ENCODE data around the gene OR11A1. TPM values are rescaled to one million over a fixed set of nuclear protein-coding genes. Genes with fewer than 3 reads are reported as not detected.

The OR11A1 gene
- total RNA-seq, 1 experiment from 2014 or later = not detected

DNA sequence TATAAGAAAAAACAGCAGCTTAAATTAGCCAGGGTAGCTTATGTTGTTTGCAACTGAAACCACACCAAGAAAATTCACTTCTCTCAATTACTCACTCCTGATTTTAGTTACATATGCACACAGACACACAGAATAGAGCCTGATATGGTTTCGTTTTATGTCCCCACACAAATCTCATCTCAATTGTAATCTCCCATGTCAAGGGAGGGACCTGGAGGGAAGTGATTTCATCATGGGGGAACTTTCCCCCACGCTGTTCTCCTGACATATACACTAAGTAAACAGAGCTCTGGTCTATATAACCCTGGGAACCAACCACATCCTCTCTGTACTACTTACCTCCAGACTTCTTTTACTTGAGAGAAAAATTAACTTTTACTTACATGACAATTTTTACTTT is 32.3 kb downstream of the OR11A1 start:
- intact Hi-C loops (cut with micrococcal nuclease; ENCODE audit: unreplicated experiment) = no loop called here
- DNase-seq (ENCODE audit: low spot score) = no peak
- Histone ChIP-seq H3K4me1 (ENCODE audit: insufficient read depth, low read length, poor library complexity, severe bottlenecking) (no peaks in the 10 kb centered on the region), H3K4me3 (ENCODE audit: low read depth, low read length, poor library complexity, severe bottlenecking) (no peak overlapping the region), H3K27me3 (replicated peaks; ENCODE audit: insufficient read depth, low read depth, low read length, poor library complexity) (peaks cover 23% of the 10 kb centered on the region), H3K36me3 (ENCODE audit: insufficient read depth, low read length, poor library complexity, severe bottlenecking) (no peaks in the 10 kb centered on the region), H3K27ac (ENCODE audit: low read depth, low read length, poor library complexity, severe bottlenecking) (no peak overlapping the region), H3K9me3 (ENCODE audit: low read depth, low read length, poor library complexity, severe bottlenecking) (peaks cover 6% of the 10 kb centered on the region)
- CTCF ChIA-PET = no interaction called here
- BruUV-seq (replicated peaks) = no TSS peak
- POLR2A ChIA-PET (ENCODE audit: low non-redundant PET) = no interaction called here
- no peak for TF ChIP-seq EZH2 (IDR thresholded peaks at IDR 0.05; ENCODE audit: borderline replicate concordance, low read depth, low read length, poor library complexity, severe bottlenecking)
- TF ChIP-seq, protein P1, sequence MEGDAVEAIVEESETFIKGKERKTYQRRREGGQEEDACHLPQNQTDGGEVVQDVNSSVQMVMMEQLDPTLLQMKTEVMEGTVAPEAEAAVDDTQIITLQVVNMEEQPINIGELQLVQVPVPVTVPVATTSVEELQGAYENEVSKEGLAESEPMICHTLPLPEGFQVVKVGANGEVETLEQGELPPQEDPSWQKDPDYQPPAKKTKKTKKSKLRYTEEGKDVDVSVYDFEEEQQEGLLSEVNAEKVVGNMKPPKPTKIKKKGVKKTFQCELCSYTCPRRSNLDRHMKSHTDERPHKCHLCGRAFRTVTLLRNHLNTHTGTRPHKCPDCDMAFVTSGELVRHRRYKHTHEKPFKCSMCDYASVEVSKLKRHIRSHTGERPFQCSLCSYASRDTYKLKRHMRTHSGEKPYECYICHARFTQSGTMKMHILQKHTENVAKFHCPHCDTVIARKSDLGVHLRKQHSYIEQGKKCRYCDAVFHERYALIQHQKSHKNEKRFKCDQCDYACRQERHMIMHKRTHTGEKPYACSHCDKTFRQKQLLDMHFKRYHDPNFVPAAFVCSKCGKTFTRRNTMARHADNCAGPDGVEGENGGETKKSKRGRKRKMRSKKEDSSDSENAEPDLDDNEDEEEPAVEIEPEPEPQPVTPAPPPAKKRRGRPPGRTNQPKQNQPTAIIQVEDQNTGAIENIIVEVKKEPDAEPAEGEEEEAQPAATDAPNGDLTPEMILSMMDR (conservative IDR thresholded peaks at IDR 0.05; ENCODE audit: low read depth, low read length) = no peak

DNA sequence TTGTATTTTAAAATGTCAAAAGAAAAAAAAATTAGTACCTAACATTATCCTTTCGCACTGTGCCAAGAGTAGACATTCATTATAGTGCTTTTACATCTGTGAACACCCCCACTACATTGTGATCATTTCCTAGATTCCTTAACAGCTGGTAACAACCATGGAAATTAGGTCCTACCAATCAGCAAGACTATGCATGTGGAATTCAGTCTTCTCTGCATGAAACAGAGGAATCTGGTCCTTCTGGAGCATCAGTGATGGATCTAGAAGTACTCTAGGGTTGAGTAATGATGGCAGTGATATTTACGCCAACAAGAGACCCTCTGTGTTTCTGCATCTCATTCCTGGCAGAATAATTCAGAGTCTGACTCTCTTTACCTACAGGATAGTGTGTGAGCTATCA is 32.7 kb downstream of the OR11A1 start:
- POLR2A ChIA-PET (ENCODE audit: low non-redundant PET) = no interaction called here
- no peaks in the 10 kb centered on the region for H3K36me3 ChIP-seq (ENCODE audit: insufficient read depth, low read length, poor library complexity, severe bottlenecking)
- no TSS peak for BruUV-seq (replicated peaks)
- DNase-seq (ENCODE audit: low spot score) = no peak
- TF ChIP-seq, protein P1 (conservative IDR thresholded peaks at IDR 0.05; ENCODE audit: low read depth, low read length) = no peak
- no peak for TF ChIP-seq EZH2 (IDR thresholded peaks at IDR 0.05; ENCODE audit: borderline replicate concordance, low read depth, low read length, poor library complexity, severe bottlenecking)
- no peak overlapping the region for H3K4me3 ChIP-seq (ENCODE audit: low read depth, low read length, poor library complexity, severe bottlenecking)
- H3K27ac ChIP-seq (ENCODE audit: low read depth, low read length, poor library complexity, severe bottlenecking) = no peak overlapping the region
- no peaks in the 10 kb centered on the region for H3K4me1 ChIP-seq (ENCODE audit: insufficient read depth, low read length, poor library complexity, severe bottlenecking)
- CTCF ChIA-PET = no interaction called here
- intact Hi-C loops (cut with micrococcal nuclease; ENCODE audit: unreplicated experiment) = no loop called here
- H3K9me3 ChIP-seq (ENCODE audit: low read depth, low read length, poor library complexity, severe bottlenecking) = peaks cover 6% of the 10 kb centered on the region
- peaks cover 23% of the 10 kb centered on the region for H3K27me3 ChIP-seq (replicated peaks; ENCODE audit: insufficient read depth, low read depth, low read length, poor library complexity)

DNA sequence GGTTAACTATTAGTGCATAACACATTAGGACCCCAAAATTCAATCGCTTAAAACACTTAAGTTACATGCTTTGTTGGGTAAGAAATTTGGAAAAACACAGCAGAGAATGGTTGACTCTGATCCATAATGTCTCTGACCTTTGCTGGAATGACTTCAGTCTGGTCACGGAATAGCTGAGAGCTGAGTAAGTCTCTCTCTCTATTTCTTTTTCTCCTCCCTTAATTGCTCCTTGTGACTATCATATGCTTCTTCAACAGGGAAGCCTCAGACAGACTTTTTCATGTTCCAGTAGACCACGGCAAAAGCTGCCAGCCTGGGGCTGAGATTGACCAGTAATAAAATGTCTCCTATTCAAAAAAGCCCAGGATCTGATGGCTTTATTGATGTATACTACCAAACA is 37.4 kb downstream of the OR11A1 start:
- H3K36me3 ChIP-seq (ENCODE audit: insufficient read depth, low read length, poor library complexity, severe bottlenecking) = no peaks in the 10 kb centered on the region
- ChIA-PET CTCF (no interaction called here), POLR2A (ENCODE audit: low non-redundant PET) (no interaction called here)
- H3K4me1 ChIP-seq (ENCODE audit: insufficient read depth, low read length, poor library complexity, severe bottlenecking) = no peaks in the 10 kb centered on the region
- H3K4me3 ChIP-seq (ENCODE audit: low read depth, low read length, poor library complexity, severe bottlenecking) = no peak overlapping the region
- peaks cover 6% of the 10 kb centered on the region for H3K9me3 ChIP-seq (ENCODE audit: low read depth, low read length, poor library complexity, severe bottlenecking)
- BruUV-seq (replicated peaks) = no TSS peak
- no peak for DNase-seq (ENCODE audit: low spot score)
- peaks cover 31% of the 10 kb centered on the region for H3K27me3 ChIP-seq (replicated peaks; ENCODE audit: insufficient read depth, low read depth, low read length, poor library complexity)
- no peak overlapping the region for H3K27ac ChIP-seq (ENCODE audit: low read depth, low read length, poor library complexity, severe bottlenecking)
- TF ChIP-seq, protein P1 (conservative IDR thresholded peaks at IDR 0.05; ENCODE audit: low read depth, low read length) = no peak
- TF ChIP-seq EZH2 (IDR thresholded peaks at IDR 0.05; ENCODE audit: borderline replicate concordance, low read depth, low read length, poor library complexity, severe bottlenecking) = no peak
- intact Hi-C loops (cut with micrococcal nuclease; ENCODE audit: unreplicated experiment) = no loop called here
